Hepatocyte (in vitro differentiated cells): ENCODE results near the gene SLC25A22. TPM values are rescaled to one million over a fixed set of nuclear protein-coding genes. Genes with fewer than 3 reads are reported as not detected.

Source experiments
- DNase-seq: peaks from one replicate; pipeline ENCODE4 v3.0.0-alpha.2; 2016; ENCODE audit warnings: low spot score
- H2AFZ ChIP-seq: fragments of 200-600 bp; sonication (generic); 2 replicates; pipeline ENCODE4 v1.6.0; 2016; ENCODE audit warnings: antibody characterized with exemption, mild to moderate bottlenecking
- H3K27ac ChIP-seq: fragments of 200-600 bp; sonication (generic); 2 replicates; pipeline ENCODE4 v1.5.1; 2016; ENCODE audit warnings: mild to moderate bottlenecking
- H3K27me3 ChIP-seq: fragments of 200-600 bp; sonication (generic); 2 replicates; pipeline ENCODE4 v1.6.1; 2016
- H3K36me3 ChIP-seq: fragments of 200-600 bp; sonication (generic); replicated peaks from 2 replicates; pipeline ENCODE4 v1.5.1; 2016; ENCODE audit warnings: low read depth; ENCODE audit not compliant: insufficient read depth
- H3K4me1 ChIP-seq: fragments of 200-600 bp; sonication (generic); 2 replicates; pipeline ENCODE4 v1.5.1; 2016; ENCODE audit warnings: mild to moderate bottlenecking, moderate library complexity; ENCODE audit not compliant: insufficient read depth
- H3K4me2 ChIP-seq: fragments of 200-600 bp; sonication (generic); 2 replicates; pipeline ENCODE4 v1.6.0; 2016
- H3K4me3 ChIP-seq: fragments of 200-600 bp; sonication (generic); 2 replicates; pipeline ENCODE4 v1.5.1; 2016; ENCODE audit warnings: mild to moderate bottlenecking
- H3K79me2 ChIP-seq: fragments of 200-600 bp; sonication (generic); 2 replicates; pipeline ENCODE4 v1.6.0; 2017; ENCODE audit warnings: mild to moderate bottlenecking
- H3K9me2 ChIP-seq: fragments of 200-600 bp; sonication (generic); replicated peaks from 2 replicates; pipeline ENCODE4 v1.6.0; 2017; ENCODE audit warnings: mild to moderate bottlenecking; ENCODE audit not compliant: insufficient read depth
- H3K9me3 ChIP-seq: fragments of 200-600 bp; sonication (generic); 2 replicates; pipeline ENCODE4 v1.5.1; 2016; ENCODE audit warnings: low read depth, mild to moderate bottlenecking
- H4K20me1 ChIP-seq: fragments of 200-600 bp; sonication (generic); 2 replicates; pipeline ENCODE4 v1.6.0; 2016; ENCODE audit warnings: mild to moderate bottlenecking; ENCODE audit not compliant: insufficient read depth, poor library complexity, severe bottlenecking
- CTCF ChIP-seq: fragments of 200-600 bp; sonication (generic); IDR thresholded peaks from 2 replicates; pipeline ENCODE4 v1.5.1; 2016; ENCODE audit warnings: antibody characterized with exemption, mild to moderate bottlenecking; ENCODE audit not compliant: poor library complexity
- EZH2 ChIP-seq: fragments of 200-600 bp; sonication (generic); IDR thresholded peaks from 2 replicates; pipeline ENCODE4 v1.6.1; 2016; ENCODE audit warnings: antibody characterized with exemption, mild to moderate bottlenecking, borderline replicate concordance
- EZH2phosphoT487 ChIP-seq: fragments of 200-600 bp; sonication (generic); IDR thresholded peaks from one replicate; pipeline ENCODE4 v1.6.1; 2018; ENCODE audit warnings: antibody characterized with exemption, mild to moderate bottlenecking, low read depth, moderate library complexity; ENCODE audit not compliant: unreplicated experiment, severe bottlenecking
- WGBS: methylation state at CpG from one replicate; pipeline ENCODE4 v1.1.6; 2016; ENCODE audit warnings: low lambda C conversion rate; ENCODE audit errors: missing lambda C conversion rate; 5-methylcytosine and 5-hydroxymethylcytosine counted together
- polyA plus RNA-seq: library from polyadenylated mRNA; unstranded; fragments of >200 nt; fragmentation: Nextera tagmentation; extraction: Ambion mirVana; gene quantifications from 2 replicates; pipeline ENCODE4 v1.2.1, GENCODE V29; 2016
- total RNA-seq: library from RNA; depleted of rRNA; stranded (reverse); fragments of >200 nt; gene quantifications from 2 replicates; pipeline ENCODE4 v1.2.3, GENCODE V29; 2014

Gene SLC25A22
- total and polyA plus RNA-seq, 2 experiments from 2014 or later: 16.2 to 19.7 TPM

- no peaks in the 10 kb centered on the region for H3K36me3 ChIP-seq
- H3K9me2 ChIP-seq: no peaks in the 10 kb centered on the region
- peak overlapping the region; percentile 94 for H3K4me2 ChIP-seq
- peak overlapping the region; percentile 72 for H3K27ac ChIP-seq
- H3K9me3 ChIP-seq: no peaks in the 10 kb centered on the region
- H3K4me1 ChIP-seq: peaks cover 60% of the 10 kb centered on the region
- H2AFZ ChIP-seq: no peak overlapping the region
- TF ChIP-seq EZH2: no peak
- TF ChIP-seq CTCF: no peak
- TF ChIP-seq EZH2phosphoT487: no peak
- H4K20me1 ChIP-seq: peaks cover 24% of the 10 kb centered on the region
- WGBS: 66% methylated on average over 7 of the region's 8 CpGs
- peaks cover 4% of the 10 kb centered on the region for H3K27me3 ChIP-seq
- no peak overlapping the region for H3K4me3 ChIP-seq
- no peak for DNase-seq
- peaks cover 13% of the 10 kb centered on the region for H3K79me2 ChIP-seq
Observed at GRCh38 chr11:845872-846495, 47.9 kb upstream of the SLC25A22 start.

- peaks cover 16% of the 10 kb centered on the region for H4K20me1 ChIP-seq
- no peak for TF ChIP-seq CTCF
- TF ChIP-seq EZH2phosphoT487: no peak
- TF ChIP-seq EZH2: no peak
- H3K4me3 ChIP-seq: no peak overlapping the region
- 60% methylated on average over 26 of the region's 31 CpGs for WGBS
- no peaks in the 10 kb centered on the region for H3K9me3 ChIP-seq
- peaks cover 23% of the 10 kb centered on the region for H3K79me2 ChIP-seq
- peak overlapping the region; percentile 94 for H3K4me2 ChIP-seq
- peak; percentile 90 for DNase-seq
- peaks cover 53% of the 10 kb centered on the region for H3K4me1 ChIP-seq
- H2AFZ ChIP-seq: no peak overlapping the region
- peaks cover under 1% of the 10 kb centered on the region for H3K27me3 ChIP-seq
- no peaks in the 10 kb centered on the region for H3K36me3 ChIP-seq
- H3K27ac ChIP-seq: peak overlapping the region; percentile 98
- H3K9me2 ChIP-seq: no peaks in the 10 kb centered on the region
Observed at GRCh38 chr11:844693-845644, 46.9 kb upstream of the SLC25A22 start.

- DNase-seq: peak; percentile 81
- Histone ChIP-seq H3K4me2 (peak overlapping the region; percentile 94), H3K36me3 (no peaks in the 10 kb centered on the region), H3K4me3 (peak overlapping the region; percentile 86), H2AFZ (no peak overlapping the region), H4K20me1 (peaks cover 16% of the 10 kb centered on the region), H3K27me3 (no peaks in the 10 kb centered on the region), H3K9me3 (no peaks in the 10 kb centered on the region), H3K27ac (peak overlapping the region; percentile 98), H3K4me1 (peaks cover 49% of the 10 kb centered on the region), H3K9me2 (no peaks in the 10 kb centered on the region), H3K79me2 (peaks cover 25% of the 10 kb centered on the region)
- WGBS: 12% methylated on average over 24 of the region's 25 CpGs
- TF ChIP-seq CTCF (no peak), EZH2 (no peak), EZH2phosphoT487 (no peak)
Observed at GRCh38 chr11:843818-844692, 46.0 kb upstream of the SLC25A22 start.
